SJSA1 (cell line): Measurements from ENCODE around the gene NLRP7. TPM values are rescaled to one million over a fixed set of nuclear protein-coding genes. Genes with fewer than 3 reads are reported as not detected.
"Not testable (repeated sequence)": the region's sequence is repeated elsewhere in the genome, so short reads cannot be mapped to it uniquely, and the experiment has no call there.

Experiments used
- DNase-seq, 2 experiments: peaks; one replicate each; pipeline ENCODE4 v3.0.0-alpha.2; 2015 to 2020; ENCODE audit warnings: low spot score in 2 of 2, low read depth in 1 of 2
- H3K27ac ChIP-seq: fragments of 250-450 bp; sonication (Bioruptor Pico); 2 replicates; pipeline ENCODE4 v1.5.1; 2020; ENCODE audit warnings: mild to moderate bottlenecking, moderate library complexity
- H3K27me3 ChIP-seq: fragments of 250-450 bp; sonication (Bioruptor Pico); replicated peaks from 2 replicates; pipeline ENCODE4 v1.5.1; 2020; ENCODE audit warnings: mild to moderate bottlenecking, moderate library complexity
- H3K36me3 ChIP-seq: fragments of 250-450 bp; sonication (Bioruptor Pico); 2 replicates; pipeline ENCODE4 v1.5.1; 2020; ENCODE audit warnings: mild to moderate bottlenecking
- H3K4me1 ChIP-seq: fragments of 250-450 bp; sonication (Bioruptor Pico); replicated peaks from 2 replicates; pipeline ENCODE4 v1.6.1; 2021; ENCODE audit warnings: mild to moderate bottlenecking
- H3K4me3 ChIP-seq: fragments of 250-450 bp; sonication (Bioruptor Pico); 2 replicates; pipeline ENCODE4 v1.5.1; 2020; ENCODE audit warnings: mild to moderate bottlenecking
- H3K9me3 ChIP-seq: fragments of 250-450 bp; sonication (Bioruptor Pico); replicated peaks from 2 replicates; pipeline ENCODE4 v1.5.1; 2020; ENCODE audit warnings: mild to moderate bottlenecking
- total RNA-seq: library from RNA; depleted of rRNA; stranded (reverse); fragments of >200 nt; shearing (Covaris generic); gene quantifications from 2 replicates; pipeline ENCODE4 v1.2.3, GENCODE V29; 2014; rRNA removed

The NLRP7 gene
- total RNA-seq: not detected in 2 replicates

DNA sequence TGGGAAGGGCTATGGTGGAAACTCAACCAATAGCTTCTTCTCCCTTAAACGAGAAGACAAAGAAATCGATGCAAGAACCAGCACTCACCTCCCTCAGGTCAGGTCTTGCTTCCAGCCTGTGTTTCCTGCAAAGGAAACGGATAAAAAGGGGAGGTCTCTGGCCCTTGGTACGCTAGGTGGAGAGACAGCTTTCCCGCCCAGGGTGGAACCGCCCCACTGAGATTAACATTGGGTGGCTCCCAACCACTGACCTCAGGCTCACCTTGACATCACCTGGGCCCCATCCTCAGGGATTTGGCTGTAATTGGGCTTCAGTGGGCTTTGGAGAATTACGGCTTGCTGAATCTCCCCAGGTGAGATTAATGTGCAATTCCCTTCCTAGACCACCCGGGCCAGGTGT lies at the start of gene NLRP7:
Gene NLRP7 (minus strand): TSS at position 150 of the 400 bp plus-strand sequence.
- no peaks in the 10 kb centered on the region for H3K9me3 ChIP-seq
- H3K4me3 ChIP-seq: no peak within 1 kb of the TSS
- H3K27ac ChIP-seq: no peak within 1 kb of the TSS
- H3K4me1 ChIP-seq: no peaks in the 10 kb centered on the region
- no peaks in the 10 kb centered on the region for H3K36me3 ChIP-seq
- DNase-seq: no peak
- no peaks in the 10 kb centered on the region for H3K27me3 ChIP-seq

DNA sequence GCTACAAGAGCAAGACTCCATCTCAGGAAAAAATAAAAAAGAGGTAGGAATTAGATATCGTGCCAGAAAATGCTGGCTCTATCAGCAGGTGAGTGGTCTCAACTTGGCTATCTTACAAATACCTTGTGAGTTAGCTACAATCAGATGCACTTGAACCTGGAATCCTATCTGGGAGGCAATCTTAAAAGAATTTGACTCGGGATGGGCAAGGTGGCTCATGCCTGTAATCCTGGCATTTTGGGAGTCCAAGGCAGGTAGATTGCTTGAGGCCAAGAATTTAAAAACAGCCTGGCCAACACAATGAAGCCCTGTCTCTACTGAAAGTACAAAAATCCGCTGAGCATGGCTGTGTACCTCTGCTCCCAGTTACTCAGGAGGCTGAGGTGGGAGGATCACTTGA lies 48.2 kb upstream of the NLRP7 start:
- DNase-seq: no peak
- no peak overlapping the region for H3K4me3 ChIP-seq
- H3K9me3 ChIP-seq: no peaks in the 10 kb centered on the region
- 0 out of 2 replicates have a peak, but pooled peaks cover 5% of the 10 kb centered on the region for H3K27me3 ChIP-seq
- no peaks in the 10 kb centered on the region for H3K4me1 ChIP-seq
- no peak overlapping the region for H3K27ac ChIP-seq
- no peaks in the 10 kb centered on the region for H3K36me3 ChIP-seq

DNA sequence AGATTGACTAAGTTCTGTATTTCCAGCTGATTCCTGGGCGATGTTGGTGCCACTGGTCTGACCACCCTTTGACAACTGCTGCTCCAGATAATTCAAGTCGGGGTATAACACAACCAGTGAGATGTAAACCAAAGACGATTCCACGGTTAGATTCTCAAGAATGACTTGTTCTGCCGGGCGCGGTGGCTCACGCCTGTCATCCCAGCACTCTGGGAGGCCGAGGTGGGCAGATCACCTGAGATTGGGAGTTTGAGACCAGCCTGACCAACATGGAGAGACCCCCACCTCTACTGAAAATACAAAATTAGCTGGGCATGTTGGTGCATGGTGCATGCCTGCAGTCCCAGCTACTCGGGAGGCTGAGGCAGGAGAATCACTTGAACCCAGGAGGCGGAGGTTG lies 42.2 kb upstream of the NLRP7 start:
- H3K36me3 ChIP-seq, H3K9me3 ChIP-seq, H3K27me3 ChIP-seq, DNase-seq, H3K4me1 ChIP-seq, H3K27ac ChIP-seq, H3K4me3 ChIP-seq: not testable (repeated sequence)

DNA sequence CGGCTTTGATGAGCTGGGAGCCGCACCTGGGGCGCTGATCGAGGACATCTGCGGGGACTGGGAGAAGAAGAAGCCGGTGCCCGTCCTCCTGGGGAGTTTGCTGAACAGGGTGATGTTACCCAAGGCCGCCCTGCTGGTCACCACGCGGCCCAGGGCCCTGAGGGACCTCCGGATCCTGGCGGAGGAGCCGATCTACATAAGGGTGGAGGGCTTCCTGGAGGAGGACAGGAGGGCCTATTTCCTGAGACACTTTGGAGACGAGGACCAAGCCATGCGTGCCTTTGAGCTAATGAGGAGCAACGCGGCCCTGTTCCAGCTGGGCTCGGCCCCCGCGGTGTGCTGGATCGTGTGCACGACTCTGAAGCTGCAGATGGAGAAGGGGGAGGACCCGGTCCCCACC lies 35.2 kb upstream of the NLRP7 start:
- not testable (repeated sequence) for H3K27me3 ChIP-seq, H3K9me3 ChIP-seq, DNase-seq, H3K36me3 ChIP-seq, H3K4me1 ChIP-seq, H3K4me3 ChIP-seq, H3K27ac ChIP-seq

DNA sequence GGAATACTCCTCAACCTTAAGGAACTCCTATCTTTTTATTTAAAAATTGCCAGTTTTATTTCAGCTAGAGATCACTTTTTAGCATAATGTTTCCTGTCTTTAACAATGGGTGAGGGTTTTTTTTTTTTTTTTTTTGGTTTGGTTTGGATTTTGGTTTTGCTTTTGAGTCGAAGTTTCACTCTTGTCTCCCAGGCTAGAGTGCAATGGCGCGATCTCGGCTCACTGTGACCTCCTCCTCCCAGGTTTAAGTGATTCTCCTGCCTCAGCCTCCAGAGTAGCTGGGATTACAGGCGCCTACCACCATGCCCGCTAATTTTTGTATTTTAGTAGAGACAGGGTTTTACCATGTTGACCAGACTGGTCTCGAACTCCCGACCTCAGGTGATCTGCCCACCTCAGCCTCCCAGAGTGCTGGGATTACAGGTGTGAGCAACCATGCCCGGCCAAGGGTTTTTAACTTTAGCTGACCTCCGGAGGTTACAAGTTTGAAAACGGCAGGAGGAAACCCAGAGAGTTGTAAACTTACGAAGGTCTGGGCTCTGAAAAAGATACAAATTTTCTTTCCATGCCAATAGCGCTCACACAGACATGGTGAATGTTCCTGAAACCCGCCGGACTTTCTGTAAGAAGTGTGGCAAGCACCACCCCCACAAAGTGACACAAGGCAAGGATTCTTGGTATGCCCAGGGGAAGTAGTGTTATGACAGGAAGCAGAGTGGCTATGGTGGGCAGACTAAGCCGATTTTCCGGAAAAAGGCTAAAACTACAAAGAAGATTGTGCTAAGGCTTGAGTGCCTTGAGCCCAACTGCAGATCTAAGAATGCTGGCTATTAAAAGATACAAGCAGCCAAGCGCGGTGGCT lies 26.1 kb upstream of the NLRP7 start:
- H3K4me3 ChIP-seq, H3K9me3 ChIP-seq, DNase-seq, H3K4me1 ChIP-seq, H3K27me3 ChIP-seq, H3K36me3 ChIP-seq, H3K27ac ChIP-seq: not testable (repeated sequence)

DNA sequence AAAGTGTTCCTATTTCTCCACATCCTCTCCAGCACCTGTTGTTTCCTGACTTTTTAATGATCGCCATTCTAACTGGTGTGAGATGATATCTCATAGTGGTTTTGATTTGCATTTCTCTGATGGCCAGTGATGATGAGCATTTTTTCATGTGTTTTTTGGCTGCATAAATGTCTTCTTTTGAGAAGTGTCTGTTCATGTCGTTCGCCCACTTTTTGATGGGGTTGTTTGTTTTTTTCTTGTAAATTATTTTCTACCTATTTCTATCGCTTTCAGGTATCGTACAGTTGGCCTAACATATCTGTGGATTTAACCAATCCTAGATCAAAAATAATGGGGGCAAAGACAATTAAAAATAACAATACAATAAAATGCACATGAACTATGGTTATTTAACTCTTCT lies 24.1 kb upstream of the NLRP7 start:
- not testable (repeated sequence) for H3K4me1 ChIP-seq, DNase-seq, H3K4me3 ChIP-seq, H3K36me3 ChIP-seq, H3K9me3 ChIP-seq, H3K27me3 ChIP-seq, H3K27ac ChIP-seq

DNA sequence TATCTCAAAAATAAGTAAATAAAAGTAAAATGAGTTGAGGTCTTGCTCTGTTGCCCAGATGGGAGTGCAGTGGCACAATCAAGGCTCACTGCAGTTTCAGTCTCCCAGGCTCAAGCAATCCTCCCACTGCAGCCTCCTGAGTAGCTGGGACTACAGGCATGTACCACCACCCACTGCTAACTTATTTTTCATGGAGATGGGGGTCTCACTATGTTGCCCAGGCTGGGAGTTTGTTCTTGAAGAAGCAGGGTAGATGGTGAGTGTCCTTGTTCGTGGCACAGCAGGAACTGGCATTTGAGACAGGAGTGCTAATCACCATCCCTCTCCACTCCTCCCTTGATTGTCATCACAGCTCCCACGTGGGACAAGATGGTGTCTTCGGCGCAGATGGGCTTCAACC lies 22.3 kb upstream of the NLRP7 start:
- no peaks in the 10 kb centered on the region for H3K27me3 ChIP-seq
- no peak overlapping the region for H3K27ac ChIP-seq
- H3K4me1 ChIP-seq: no peaks in the 10 kb centered on the region
- H3K36me3 ChIP-seq: no peaks in the 10 kb centered on the region
- H3K9me3 ChIP-seq: no peaks in the 10 kb centered on the region
- no peak overlapping the region for H3K4me3 ChIP-seq
- DNase-seq: no peak

DNA sequence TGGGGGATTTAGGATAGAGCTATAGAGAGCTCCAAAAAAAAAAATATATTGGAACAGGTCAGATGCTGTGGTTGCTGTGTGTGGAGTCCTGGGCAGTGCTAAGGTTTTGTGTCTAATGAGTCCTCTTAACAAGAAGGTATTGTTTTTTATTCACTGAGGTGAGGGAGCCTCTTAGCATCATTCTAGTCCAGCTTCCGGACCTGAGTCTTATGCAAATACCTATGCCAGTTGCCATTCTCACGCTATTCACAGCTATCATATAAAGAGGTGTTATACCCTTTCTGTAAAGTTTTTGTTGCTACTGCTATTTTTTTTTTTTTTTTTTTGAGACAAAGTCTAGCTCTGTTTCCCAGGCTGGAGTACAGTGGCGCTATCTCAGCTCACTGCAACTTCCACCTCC lies 20.3 kb upstream of the NLRP7 start:
- H3K27ac ChIP-seq: no peak overlapping the region
- no peaks in the 10 kb centered on the region for H3K9me3 ChIP-seq
- H3K4me1 ChIP-seq: no peaks in the 10 kb centered on the region
- no peak overlapping the region for H3K4me3 ChIP-seq
- no peak for DNase-seq
- H3K27me3 ChIP-seq: no peaks in the 10 kb centered on the region
- H3K36me3 ChIP-seq: no peaks in the 10 kb centered on the region

DNA sequence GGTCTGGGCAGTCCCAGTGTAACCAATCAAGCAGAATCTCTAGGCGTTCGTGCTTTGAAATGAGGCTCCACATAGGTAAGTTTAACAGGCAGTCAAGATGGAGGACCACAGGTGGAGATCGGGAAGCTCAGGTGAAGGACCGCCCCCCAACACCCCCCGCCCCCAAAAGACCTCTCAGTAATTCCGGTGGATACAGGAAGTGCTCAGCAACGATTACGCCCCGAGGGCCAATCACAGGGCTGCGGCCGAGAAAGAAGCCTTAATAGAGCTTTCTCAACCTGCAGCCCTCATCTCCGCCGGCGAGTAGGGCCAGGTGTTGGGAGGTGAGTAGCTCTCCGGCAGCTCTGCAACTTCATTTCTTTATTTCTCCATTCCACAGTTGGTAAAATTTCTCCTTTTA lies 17.7 kb upstream of the NLRP7 start:
- H3K27me3 ChIP-seq, H3K4me1 ChIP-seq, DNase-seq, H3K4me3 ChIP-seq, H3K36me3 ChIP-seq, H3K27ac ChIP-seq, H3K9me3 ChIP-seq: not testable (repeated sequence)

DNA sequence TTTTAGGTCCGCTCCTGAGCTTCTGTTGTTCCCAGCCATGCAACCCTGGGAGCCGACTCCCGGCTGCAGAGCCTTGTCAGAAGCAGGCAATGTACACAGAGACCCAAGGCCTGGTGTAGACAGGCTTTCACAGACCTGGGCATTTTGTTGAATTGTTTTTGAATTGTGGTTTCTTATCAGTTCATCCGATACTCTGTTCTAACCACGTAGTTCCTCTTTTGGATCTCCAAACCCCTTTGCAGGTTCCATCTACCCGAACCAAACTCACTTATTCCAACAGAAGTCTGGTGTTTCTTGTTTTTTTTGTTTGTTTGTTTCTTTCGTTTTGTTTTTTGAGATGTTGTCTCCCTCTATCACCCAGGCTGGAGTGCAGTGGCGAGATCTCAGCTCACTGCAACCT lies 12.5 kb upstream of the NLRP7 start:
- Histone ChIP-seq H3K27ac (no peak overlapping the region), H3K4me1 (no peaks in the 10 kb centered on the region), H3K27me3 (no peaks in the 10 kb centered on the region), H3K36me3 (no peaks in the 10 kb centered on the region), H3K9me3 (no peaks in the 10 kb centered on the region), H3K4me3 (no peak overlapping the region)
- DNase-seq: no peak

DNA sequence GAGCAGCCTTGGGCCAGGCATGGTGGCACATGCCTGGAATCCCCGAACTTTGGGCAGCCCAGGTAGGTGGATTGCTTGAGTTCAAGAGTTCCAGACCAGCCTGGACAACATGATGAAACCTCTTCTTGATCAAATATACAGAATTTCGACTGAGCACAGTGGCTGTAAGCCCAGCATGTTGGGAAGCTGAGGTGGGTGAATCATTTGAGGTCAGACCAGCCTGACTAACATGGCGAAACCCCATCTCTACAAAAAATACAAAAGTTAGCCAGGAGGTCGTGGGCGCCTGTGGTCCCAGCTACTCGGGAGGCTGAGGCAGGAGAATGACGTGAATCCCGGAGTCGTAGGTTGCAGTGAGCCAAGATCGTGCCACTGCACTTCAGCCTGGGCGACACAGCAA lies 8.0 kb upstream of the NLRP7 start:
- no peak overlapping the region for H3K27ac ChIP-seq
- H3K9me3 ChIP-seq: no peaks in the 10 kb centered on the region
- DNase-seq: no peak
- no peaks in the 10 kb centered on the region for H3K36me3 ChIP-seq
- no peak overlapping the region for H3K4me3 ChIP-seq
- no peaks in the 10 kb centered on the region for H3K27me3 ChIP-seq
- no peaks in the 10 kb centered on the region for H3K4me1 ChIP-seq

DNA sequence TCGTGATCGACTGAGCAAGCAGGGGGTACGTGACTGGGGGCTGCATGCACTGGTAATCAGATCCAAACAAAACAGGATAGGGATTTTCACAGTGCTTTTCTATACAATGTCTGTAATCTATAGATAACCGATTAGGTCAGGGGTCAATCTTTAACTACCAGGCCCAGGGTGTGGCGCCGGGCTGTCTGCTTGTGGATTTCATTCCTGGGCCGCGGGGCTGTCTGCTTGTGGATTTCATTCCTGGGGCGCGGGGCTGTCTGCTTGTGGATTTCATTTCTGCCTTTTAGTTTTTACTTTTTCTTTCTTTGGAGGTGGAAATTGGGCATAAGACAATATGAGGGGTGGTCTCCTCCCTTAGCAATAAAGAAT lies 6.0 kb upstream of the NLRP7 start:
- H3K9me3 ChIP-seq, H3K36me3 ChIP-seq, DNase-seq, H3K4me3 ChIP-seq, H3K4me1 ChIP-seq, H3K27me3 ChIP-seq, H3K27ac ChIP-seq: not testable (repeated sequence)

DNA sequence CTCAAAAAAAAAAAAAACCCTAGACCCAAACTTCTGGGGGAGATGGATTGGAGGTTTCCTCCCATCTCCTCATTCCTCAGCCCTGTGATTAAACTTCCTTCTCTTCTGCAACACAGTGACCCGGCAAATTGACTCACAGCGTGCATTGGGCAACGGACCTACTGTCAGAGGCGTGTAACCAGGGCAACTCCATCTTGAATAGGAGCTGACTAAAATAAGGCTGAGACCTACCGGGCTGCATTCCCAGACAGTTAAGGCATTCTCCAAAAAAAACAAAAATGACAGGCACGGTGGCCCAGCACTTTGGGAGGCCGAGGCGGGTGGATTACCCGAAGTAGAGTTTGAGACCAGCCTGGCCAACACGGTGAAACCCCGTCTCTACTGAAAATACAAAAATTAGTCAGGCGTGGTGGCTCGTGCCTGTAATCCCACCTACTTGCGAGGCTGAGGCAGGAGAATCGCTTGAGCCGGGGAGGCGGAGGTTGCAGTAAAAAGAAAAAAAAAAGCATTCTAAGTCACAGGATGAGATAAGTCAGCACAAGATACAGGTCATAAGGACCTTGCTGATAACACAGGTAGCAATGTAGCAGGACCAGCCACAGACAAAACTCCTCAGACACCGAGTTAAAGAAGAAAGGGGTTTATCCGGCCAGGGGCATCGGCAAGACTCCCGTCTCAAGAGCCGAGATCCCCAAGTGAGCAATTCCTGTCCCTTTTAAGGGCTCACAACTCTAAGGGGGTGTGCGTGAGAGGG lies 5.4 kb upstream of the NLRP7 start:
- no peaks in the 10 kb centered on the region for H3K27me3 ChIP-seq
- peak; percentile 48 to 50 for DNase-seq
- no peaks in the 10 kb centered on the region for H3K4me1 ChIP-seq
- H3K9me3 ChIP-seq: no peaks in the 10 kb centered on the region
- H3K27ac ChIP-seq: no peak overlapping the region
- H3K36me3 ChIP-seq: no peaks in the 10 kb centered on the region
- no peak overlapping the region for H3K4me3 ChIP-seq

DNA sequence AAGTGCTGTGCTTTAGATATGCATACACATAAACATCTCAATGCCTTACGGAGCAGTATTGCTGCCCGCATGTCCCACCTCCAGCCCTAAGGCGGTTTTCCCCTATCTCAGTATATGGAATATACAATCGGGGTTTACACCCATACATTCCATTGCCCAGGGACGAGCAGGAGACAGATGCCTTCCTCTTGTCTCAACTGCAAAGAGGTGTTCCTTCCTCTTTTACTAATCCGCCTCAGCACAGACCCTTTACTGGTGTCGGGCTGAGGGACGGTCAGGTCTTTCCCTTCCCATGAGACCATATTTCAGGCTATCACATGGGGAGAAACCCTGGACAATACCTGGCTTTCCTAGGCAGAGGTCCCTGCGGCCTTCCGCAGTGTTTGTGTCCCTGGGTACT lies 3.2 kb upstream of the NLRP7 start:
- H3K4me3 ChIP-seq, DNase-seq, H3K4me1 ChIP-seq, H3K36me3 ChIP-seq, H3K9me3 ChIP-seq, H3K27ac ChIP-seq, H3K27me3 ChIP-seq: not testable (repeated sequence)
